Measurements from ENCODE around the gene UBXN1.

GRCh38 chr11:62671608-62672389 is 7.1 kb downstream of the UBXN1 start, which contains the start of the genes LBHD1 and UQCC3:
- no peak for TF ChIP-seq CTCF (conservative IDR thresholded peaks at IDR 0.05; ENCODE audit: low read depth, low read length)
- TF ChIP-seq EZH2 (IDR thresholded peaks at IDR 0.05; ENCODE audit: borderline replicate concordance, low read depth, low read length, poor library complexity, severe bottlenecking) = no peak
